Measurements from ENCODE around the gene COLEC12. TPM values are rescaled to one million over a fixed set of nuclear protein-coding genes. Genes with fewer than 3 reads are reported as not detected.

The COLEC12 gene
- total RNA-seq (2021; ENCODE audit: unreplicated experiment) = not detected
- polyA plus RNA-seq (2012) = 0.04 TPM in 1 of 2 replicates, not detected in the other
- Bru-seq, nascent RNA = percentile 12 among the genes with signal in this experiment
- BruChase-seq, experiment 1, labeled RNA remaining after a 6-hour chase = percentile 7 among the genes with signal in this experiment
- BruChase-seq, experiment 2, labeled RNA remaining after a 2-hour chase = percentile 7 among the genes with signal in this experiment
- long read RNA-seq = 0 reads

DNA sequence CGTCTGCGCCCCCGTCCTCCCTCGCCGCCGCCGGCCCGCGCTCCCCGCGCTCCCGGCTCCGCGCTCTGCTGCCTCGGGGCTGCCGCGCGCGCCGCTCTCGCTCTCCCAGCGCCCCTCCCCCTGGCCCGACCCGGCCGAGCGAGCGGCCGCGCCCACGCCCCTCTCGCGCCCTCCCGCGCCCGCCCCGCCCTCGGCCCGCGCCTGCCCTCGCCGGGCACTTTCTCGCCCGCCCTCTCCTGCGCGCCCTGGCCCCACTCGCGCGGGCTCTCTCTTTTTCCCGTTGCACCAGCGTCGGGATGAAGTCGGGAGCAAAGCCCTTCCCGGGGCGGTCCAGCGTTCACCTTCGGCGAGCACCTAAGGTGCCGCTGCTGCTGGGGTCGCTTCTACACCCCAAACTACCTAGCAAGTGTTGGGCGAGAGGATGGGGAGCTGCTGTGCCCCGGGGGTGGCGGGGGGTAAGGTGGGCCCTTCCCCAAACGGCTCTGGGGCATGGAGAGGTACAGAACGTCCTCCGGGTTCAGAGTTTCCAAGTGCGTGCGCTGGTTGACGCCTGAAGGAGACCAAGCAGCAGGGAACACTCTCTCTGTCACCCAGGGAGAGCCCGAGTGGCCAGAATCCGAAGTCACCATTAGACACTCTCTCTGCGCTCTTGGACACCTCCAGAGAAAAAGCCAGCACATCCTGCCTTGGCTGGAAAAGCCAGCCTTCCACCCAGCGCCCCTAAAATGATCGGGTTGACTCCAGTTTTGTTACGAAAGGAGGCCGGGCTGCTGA, at the start of gene COLEC12:
Gene COLEC12 (minus strand): TSS at position 70 of the 774 bp plus-strand sequence. CDS start 187 bp downstream, outside the sequence.
- ChIA-PET RAD21 (ENCODE audit: low non-redundant PET in 1 of 2, low total read pairs in 2 of 2, uncharacterized antibody in 2 of 2, unreplicated experiment in 2 of 2) (interaction anchor here in 1 of 2 experiments (0.6 kb wide), 1 partner anchor 343 kb away, joined by 3 read pairs; no protein-coding TSS in a partner anchor), POLR2A (no interaction called here), CTCF (no interaction called here)
- Histone ChIP-seq H3K27ac (ENCODE audit: low read depth, low read length) (no peak within 1 kb of the TSS), H2AFZ (ENCODE audit: low read depth, low read length, poor library complexity, severe bottlenecking) (peak within 1 kb of the TSS; percentile 27), H3K9me3 (ENCODE audit: control insufficient read depth in 1 of 2, insufficient read depth in 1 of 2, low read depth in 1 of 2, low read length in 2 of 2) (no peaks in the 10 kb centered on the region), H3K4me1 (ENCODE audit: control insufficient read depth in 1 of 2, insufficient read depth in 2 of 2, low read length in 2 of 2) (peaks cover 11 to 14% of the 10 kb centered on the region in 2 experiments; a peak in 3 of 4 replicates), H3K9ac (ENCODE audit: low read length) (no peak within 1 kb of the TSS), H3K79me2 (ENCODE audit: insufficient read depth, low read length) (no peaks in the 10 kb centered on the region), H3K9me2 (ENCODE audit: insufficient read depth) (no peaks in the 10 kb centered on the region), H4K20me1 (ENCODE audit: insufficient read depth) (no peaks in the 10 kb centered on the region), H3K27me3 (ENCODE audit: insufficient read depth, low read length) (peaks cover 25% of the 10 kb centered on the region), H3K36me3 (ENCODE audit: control insufficient read depth in 1 of 2, insufficient read depth in 2 of 2, low read length in 2 of 2) (no peaks in the 10 kb centered on the region), H3K4me3 (replicated peaks in 1 of 2; ENCODE audit: low read depth in 1 of 2, low read length in 2 of 2) (peak within 1 kb of the TSS; percentile 29 to 37), H3K4me2 (ENCODE audit: low read length) (peak within 1 kb of the TSS; percentile 69)
- ATAC-seq (no peak), DNase-seq (ENCODE audit: low read depth, low spot score) (no peak)
- intact Hi-C loops (cut with micrococcal nuclease) = no loop called here
- TF ChIP-seq SRF (IDR thresholded peaks at IDR 0.05; ENCODE audit: low read depth) (no peak), RAD21 (IDR thresholded peaks at IDR 0.05; ENCODE audit: low read depth) (no peak), SIN3A (IDR thresholded peaks at IDR 0.05; ENCODE audit: low read depth) (no peak), FOSL1 (IDR thresholded peaks at IDR 0.05; ENCODE audit: low read depth) (no peak), JUND (IDR thresholded peaks at IDR 0.05) (no peak), EZH2 (IDR thresholded peaks at IDR 0.05) (no peak), TCF7L2 (IDR thresholded peaks at IDR 0.05; ENCODE audit: borderline replicate concordance, extremely low read depth, insufficient read depth, insufficient read length) (no peak), EZH2phosphoT487 (IDR thresholded peaks at IDR 0.05; ENCODE audit: borderline replicate concordance) (no peak), POLR2A (IDR thresholded peaks at IDR 0.05; ENCODE audit: borderline replicate concordance, extremely low read depth, insufficient read depth, insufficient read length) (no peak), YY1 (IDR thresholded peaks at IDR 0.05; ENCODE audit: extremely low read depth, insufficient replicate concordance, low read depth, low read length) (no peak)
- TF ChIP-seq, protein P1, sequence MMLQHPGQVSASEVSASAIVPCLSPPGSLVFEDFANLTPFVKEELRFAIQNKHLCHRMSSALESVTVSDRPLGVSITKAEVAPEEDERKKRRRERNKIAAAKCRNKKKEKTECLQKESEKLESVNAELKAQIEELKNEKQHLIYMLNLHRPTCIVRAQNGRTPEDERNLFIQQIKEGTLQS (IDR thresholded peaks at IDR 0.05) = no peak
- no TSS peak for BruUV-seq (replicated peaks)

Measured in HCT116 (cell line).